Right hindlimb (tissue), 1 donor: Measurements from ENCODE around the gene TMEM167A.
A peak's percentile ranks its signal among the peaks of the same experiment; 100 is the strongest.
"Not testable (repeated sequence)": the region's sequence is repeated elsewhere in the genome, so short reads cannot be mapped to it uniquely, and the experiment has no call there.

Experiments used
- DNase-seq: peaks from one replicate; pipeline ENCODE4 v3.0.0-alpha.2; 2018

Gene TMEM167A

DNA sequence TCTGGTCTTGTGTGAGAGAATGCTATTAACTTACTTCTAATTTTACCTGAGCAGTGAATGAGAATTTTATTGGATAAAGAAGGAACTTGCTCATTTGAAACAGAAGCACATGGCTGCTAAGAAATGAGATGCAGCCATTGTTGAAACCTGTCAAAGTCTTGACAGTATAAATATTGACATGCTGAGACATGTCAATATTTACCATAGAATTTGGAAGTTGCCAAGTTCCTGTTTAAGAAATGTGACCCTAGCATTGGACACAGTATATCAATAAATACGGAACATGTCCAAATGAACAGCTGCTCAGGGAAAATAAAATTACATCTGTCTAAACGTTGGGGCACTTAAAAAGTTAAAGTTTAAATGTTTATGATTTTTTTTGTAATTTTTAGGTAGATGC, 7.9 kb upstream of the TMEM167A start:
- no peak for DNase-seq

DNA sequence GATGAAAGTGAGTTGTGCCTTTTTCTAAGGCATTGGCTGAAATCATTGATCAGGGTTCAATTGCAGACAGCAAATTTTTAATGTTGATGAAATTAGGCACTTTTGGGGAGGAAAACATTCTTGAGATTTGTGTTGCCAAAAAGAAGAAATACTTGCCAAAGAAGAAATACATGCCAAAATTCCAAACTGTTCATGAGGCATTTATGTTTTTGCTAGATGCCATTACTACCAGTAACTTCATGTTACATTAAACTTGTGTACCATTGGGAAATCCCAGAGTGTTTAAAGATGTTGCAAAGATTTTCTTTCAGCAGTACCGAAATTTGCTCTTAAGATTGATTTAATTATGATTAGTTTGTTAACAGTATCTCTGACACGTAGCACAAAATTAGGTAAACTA, 7.1 kb upstream of the TMEM167A start:
- no peak for DNase-seq

DNA sequence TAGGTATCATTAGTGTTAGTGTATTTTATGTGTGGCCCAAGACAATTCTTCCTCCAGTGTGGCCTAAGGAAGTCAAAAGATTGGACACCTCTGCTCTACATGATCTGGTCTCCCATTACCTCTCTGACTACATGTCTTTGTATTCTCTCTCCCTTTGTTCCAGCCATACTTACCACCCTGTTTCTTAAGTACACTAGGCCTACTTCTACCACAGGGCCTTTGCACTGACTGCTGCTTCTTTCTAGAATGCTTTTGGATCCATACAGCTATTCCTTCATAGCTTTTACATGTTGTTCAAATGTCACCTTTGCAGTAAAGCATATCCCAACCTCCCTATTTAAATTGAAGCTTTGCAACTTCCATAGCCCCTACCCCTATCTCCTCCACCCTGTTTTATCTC, 5.6 kb upstream of the TMEM167A start:
- no peak for DNase-seq

DNA sequence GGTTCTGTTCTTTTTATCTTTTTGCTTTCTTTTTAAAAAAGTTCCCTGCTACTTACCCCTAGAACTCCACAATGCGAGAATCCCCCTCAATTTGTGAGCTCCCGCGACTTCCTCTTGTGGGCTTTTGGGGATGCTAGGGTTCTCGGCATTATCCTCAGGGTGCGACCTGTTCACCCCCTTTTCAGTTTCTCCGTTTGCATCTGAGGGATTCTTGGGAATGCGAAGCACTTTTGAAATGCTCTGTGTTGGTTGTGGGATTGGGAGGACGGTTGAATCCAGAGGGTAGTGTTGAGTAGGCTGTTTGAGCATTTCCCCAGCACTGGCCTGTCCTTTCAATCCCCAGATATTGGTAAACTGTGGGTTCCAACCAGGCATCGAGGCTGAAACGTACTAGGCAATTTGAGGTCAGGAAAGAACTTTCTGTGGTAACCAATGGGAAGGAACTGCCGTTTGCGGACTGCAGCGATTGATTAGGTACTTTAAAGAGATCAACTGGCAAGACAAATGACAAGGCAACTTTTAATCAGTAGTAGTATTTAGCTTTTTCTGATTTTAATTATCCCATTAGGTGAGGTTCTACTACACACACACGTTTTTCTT, 568 bp upstream of the TMEM167A start:
- DNase-seq = no peak

DNA sequence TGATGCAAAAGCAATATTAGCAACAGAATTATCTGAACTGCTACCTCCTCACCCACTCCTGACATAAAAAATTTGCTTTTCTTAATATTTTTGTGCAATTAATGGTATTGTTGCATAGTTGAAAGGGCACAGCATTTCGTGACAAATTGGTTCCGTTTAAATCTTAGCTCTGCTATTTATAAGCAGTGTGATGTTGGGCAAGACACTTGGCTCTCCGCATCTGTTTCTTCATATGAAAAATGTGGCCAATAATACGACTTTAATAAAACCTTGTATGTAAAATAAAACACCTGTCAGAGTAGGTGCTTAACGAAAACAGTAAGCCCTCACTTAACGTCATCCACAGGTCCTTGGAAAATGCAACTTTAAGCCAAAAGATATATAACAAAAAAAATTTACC, 4.2 kb downstream of the TMEM167A start:
- DNase-seq = no peak

DNA sequence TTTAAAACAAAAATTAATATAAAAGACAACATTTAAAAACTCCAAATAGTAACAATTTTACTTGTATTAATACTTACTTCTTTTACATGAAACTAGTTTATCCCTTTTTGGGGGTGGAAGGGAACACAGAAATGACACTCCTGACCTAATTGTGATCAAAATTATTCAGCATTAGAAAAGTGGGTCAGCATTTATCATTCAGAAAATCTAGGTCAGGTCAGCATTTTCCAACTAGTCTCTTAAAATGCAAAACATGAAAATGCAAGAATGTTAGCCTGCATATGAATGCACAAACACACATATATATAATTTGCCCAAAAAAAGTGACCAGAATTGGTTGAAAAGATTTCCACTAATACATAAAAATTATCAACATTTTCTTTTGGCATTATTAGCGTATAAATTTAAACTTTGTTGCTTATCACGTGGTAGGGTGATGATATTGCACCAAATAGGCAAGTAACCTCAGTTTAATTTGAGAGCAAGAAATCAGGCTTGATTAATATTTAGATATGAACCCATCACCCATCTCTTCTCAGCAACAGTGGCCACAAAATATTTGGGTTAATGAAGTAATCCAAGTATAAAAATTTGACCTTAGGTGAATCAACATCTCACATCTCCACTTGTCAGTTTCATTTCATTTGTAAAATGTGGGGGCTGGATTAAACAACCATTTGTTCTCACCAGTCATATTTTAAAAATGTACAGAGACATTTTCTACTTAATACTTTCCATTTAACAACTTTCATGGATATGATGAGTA, 5.7 kb downstream of the TMEM167A start:
- no peak for DNase-seq

DNA sequence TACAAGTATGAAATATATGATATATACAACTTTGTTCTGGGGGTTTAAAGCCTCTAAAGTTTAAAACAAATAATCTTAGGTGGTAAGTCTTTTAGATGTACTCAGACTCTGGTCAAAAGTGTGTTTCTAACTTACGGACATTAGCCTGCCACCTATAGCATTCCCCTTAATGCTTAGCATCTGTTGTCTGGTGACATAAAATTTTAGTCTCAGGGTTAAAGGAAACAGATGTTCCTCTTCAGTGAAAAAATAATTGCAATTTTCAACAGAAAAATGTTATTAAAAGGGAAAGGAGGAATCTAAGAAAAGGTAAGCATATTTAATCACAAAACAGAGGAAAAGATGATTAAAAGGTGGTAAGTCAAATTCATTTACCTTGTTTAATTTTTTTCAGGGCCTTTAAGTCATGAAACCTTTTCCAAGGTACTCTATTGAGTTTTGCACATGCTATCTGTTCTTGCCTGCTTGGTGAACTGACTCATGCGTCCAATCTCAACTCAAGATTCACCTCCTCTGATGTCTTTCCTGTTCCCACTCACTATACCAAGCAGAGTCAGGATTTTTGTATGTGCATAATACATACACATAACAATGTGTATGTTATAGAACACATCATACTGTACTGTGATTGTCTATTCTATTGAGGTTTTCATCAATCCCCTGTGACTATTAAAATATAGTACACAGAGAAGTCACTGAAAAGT, 7.9 kb downstream of the TMEM167A start:
- no peak for DNase-seq

DNA sequence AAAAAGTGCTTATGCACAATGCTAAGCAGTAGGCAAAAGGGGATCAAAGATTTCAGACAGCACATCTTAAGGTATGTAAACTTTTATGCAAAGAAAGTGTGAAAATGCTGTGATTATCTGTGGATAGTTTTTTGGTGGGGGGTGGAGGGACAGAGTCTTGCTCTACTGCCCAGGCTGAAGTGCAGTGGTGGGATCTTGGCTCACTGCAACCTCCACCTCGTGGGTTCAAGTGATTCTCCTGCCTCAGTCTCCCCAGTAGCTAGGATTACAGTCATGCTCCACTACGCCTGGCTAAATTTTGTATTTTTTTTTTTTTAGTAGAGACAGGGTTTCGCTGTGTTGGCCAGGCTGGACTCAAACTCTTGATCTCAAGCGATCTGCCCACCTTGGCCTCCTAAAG, 9.8 kb downstream of the TMEM167A start:
- not testable (repeated sequence) for DNase-seq

DNA sequence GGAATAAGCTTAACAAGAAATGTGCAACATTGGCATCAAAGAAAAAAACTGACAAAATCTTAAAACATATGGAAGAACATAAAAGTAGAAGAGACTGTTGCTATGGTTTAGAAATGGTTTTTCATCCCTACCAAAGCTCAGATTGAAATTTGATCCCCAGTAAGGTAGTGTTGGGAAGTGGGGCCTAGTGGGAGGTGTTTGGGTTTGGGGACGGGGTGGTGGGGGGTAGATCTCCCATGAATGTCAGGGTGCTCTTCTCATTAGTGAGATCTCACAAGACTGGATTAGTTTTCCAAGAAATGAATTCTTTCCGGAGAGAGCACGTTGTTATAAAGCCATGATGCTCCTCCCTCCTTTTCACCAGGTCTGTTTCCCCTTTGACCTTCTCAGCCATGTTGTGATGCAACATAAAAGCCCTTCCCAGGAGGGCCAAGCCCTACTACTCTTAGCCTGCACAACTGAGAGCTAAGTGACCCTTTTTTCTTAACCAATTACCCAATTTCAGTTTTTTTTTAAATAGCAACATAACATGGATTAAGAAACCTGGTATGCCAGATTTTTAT, 10.6 kb downstream of the TMEM167A start:
- no peak for DNase-seq

DNA sequence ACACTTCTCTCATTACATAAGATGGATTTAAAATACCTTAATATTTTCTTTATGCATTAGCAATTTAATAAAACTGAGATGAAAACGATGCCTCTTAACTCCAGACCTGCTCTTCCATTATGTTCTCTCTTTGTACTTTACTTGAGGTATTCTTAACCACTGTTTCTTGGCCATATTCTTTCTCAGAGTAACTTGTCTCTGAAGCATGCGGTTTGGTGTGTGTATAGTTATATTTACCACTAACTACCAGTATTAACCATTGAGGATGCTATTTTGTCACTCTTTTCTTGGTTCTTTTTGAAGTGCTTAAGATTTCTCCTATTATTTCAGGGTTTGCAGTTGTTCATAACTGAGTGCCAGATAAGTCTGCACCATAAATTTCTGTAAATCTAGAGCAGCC, 17.9 kb downstream of the TMEM167A start:
- no peak for DNase-seq

DNA sequence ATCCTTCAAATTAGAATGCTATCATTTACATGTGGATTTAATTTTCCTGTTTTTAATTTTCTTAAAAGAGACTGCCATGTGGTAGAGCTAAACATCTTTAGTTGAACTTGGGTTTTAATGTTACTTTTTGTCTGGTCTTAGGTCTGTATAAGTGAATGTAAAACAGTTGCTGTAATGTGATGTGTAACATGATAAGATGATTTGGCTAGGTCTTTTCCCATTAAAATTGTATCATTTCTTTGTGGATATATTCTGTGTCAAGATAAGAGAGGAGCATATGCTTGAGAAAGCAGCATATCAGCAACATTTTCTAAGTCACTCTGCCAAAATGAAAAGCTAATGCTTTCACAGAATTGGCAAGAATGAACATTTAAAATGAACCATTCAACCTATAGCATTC, 18.5 kb downstream of the TMEM167A start:
- no peak for DNase-seq

DNA sequence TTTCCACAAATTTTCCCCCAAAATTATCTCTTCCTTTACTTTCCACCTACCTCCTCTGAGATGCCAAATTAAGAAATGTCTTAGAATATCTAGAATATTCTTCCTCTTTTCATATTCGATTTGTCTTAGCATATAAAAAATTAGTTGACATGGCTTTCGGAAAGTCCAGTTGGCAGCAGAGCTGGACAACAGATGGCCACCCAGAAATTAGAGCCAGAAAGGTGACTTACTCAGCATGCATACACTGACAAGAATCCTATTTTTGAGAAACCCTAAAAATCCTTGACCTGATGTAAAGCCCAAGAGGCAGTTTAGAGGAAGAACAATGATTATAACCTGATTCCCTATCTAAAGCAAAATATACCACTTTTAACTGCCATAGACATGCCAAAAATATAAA, 22.0 kb downstream of the TMEM167A start:
- no peak for DNase-seq

DNA sequence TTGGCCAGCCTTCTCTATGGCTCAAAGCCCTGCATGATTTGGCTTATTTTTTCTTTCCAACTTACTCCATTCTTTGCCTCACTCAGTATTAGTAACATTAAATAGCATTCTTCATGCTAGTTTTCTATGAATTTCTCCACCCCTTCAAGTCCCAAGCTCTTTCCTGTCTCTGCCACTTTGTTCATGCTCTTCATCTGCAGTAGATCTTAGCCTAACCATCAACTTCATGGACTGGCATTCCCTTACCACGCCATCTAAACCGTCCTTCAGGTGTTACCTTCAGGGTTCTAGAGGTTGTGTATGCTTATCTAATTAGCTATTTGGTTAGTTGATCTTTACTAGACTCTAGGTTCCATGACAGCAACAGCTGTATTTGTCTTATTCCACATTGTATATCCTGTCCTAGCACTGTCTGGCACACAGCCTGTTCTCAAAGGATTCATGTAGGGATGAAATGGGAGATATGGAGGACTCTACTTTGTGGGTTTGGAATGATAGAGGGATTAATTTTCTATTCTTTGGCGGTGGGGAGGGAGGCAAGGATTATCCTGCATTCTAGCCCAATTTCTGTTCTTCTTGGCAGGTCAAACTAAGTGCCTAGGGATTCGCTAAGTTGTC, 26.4 kb downstream of the TMEM167A start:
- no peak for DNase-seq

DNA sequence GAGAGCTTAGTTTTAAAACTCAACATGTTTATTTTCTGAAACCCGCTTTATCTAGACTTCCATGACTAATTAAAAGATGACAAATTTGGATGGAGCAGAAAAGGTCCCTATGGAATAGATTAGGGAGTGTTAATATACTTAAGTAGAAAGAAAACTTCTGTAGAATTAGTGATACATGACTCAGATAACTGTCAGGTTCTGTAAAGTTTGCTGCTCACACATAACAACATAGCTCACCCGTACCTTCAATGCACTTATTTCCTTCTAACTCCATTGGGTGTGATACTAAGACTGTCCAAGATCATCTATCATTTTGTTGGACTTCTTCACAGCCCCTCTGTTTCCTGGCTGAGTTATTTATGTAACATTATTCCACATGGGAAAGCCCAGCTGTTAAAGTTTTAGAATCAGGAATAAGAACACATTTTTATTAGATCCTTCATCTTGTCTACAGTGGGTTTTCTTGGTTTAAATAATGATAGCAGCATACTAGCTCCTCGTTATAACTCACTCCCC, 27.8 kb downstream of the TMEM167A start:
- no peak for DNase-seq

DNA sequence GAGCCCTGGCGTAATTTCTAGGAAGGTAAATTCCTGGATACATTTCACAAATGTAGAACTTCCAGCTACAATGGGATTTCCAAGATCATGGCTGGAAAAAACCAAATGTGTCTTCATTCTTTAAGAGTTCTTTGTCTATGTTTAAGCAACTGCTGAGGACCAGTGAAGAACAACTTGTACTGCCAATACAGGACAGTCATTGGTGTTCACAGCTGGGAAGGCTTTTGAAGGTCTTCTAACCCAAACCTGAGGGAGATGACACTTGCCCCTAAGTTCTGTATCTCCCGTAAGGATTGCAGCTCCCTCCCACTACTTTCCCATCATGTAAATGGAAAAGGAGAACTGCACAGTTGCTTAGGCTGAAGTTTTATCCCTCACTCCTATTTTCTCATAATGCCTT, 28.4 kb downstream of the TMEM167A start:
- no peak for DNase-seq

DNA sequence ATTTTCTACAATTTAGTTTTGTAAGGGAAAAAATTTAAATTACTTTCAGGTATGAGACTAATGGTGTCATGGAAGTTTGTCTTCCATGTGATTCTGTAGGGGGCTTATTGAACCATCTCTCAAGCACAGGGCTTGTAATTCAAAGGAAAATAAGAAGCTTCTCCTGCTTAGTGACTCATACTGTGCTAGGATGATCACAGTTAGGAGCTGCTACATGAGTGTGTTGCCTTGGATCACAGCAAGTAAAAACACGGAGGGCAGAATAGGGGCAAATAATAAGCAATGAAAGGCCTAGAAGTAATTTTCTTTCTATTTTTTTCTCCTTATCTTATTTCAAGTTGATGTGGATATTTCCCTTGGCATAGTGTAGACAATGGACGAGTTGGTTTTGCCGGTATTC, 28.9 kb downstream of the TMEM167A start:
- DNase-seq = no peak

DNA sequence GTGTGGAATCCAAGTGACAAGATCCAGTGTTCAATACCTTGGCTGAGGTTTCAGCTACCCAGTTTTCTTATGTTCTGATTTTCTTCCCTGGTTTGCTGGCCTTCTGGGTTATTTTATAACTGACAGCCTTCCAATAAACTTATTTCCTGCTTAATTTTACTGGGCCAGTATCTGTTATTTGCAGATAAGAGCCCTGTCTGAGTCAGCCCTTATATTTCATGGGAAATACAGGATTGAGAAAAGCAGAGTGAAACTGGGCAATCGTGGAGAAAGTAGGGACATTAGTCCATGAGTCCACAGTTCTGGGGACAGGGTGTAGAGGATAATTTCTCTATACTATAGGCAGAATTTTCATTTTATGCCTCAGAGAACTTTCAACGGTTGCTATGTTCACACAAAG, 32.3 kb downstream of the TMEM167A start:
- no peak for DNase-seq

DNA sequence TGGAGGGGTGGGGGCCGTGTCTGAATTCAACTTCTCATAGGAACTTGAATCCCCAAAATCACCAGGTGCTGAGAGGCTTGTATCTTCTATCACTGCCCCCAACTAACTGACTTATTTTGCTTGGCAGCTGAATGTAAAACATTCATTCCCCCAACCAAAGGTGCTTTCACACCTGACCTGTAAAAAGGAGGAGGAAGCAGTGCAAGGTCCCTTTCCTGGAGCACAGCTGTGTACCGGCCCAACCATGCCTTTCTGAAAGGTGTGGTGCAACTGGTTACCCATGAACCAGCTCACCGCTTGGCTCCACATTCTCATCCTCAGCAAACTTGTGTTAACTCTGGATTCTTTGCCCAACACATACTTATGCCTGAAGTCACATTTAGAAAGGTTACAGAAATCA, 34.7 kb downstream of the TMEM167A start:
- DNase-seq = no peak

DNA sequence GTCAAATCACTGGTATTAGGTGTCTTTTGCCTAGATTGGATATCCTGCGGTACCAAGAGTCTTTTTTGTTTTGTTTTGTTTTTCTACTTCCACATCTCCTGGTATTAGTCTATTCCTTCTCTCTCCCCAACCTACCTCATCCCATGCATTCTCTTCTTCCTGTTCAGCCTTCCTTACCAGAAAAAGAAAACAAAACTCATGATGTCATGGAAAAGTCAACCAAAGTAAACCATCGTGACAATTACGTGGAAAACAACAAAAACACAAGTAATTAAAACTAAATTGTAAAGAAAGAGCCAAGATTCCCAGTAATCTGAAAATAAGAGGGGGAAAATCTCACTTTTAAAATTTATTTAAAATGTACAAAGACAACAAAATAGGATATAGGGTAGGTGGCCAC, 38.3 kb downstream of the TMEM167A start:
- DNase-seq = no peak

DNA sequence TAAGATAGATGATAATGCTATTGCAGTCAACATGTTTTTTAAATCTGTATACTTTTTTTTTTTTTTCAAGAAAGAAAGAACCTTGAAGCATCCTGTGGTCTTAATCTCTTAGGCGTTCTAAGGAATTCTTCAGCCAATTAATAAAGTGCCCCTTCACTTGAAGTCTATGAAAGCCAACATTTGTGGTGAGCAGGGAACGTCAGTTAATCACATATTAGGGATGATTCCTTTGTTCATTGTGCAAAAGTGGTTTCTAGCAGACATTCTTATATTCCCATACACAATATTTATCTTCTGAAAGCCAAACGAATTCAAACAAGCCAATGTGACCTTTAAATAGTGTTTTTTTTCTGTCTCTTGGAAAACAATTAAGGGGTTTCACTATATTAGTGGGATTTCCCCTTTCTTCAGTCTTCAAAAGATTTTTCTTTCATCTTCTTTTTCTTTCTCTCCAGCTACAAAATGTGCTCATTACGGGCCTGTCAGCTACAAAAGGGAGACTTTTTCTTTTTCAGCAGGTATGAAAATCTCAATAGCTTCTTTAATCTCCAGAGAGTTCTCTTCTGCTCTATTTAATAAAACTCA, 40.1 kb downstream of the TMEM167A start:
- no peak for DNase-seq

DNA sequence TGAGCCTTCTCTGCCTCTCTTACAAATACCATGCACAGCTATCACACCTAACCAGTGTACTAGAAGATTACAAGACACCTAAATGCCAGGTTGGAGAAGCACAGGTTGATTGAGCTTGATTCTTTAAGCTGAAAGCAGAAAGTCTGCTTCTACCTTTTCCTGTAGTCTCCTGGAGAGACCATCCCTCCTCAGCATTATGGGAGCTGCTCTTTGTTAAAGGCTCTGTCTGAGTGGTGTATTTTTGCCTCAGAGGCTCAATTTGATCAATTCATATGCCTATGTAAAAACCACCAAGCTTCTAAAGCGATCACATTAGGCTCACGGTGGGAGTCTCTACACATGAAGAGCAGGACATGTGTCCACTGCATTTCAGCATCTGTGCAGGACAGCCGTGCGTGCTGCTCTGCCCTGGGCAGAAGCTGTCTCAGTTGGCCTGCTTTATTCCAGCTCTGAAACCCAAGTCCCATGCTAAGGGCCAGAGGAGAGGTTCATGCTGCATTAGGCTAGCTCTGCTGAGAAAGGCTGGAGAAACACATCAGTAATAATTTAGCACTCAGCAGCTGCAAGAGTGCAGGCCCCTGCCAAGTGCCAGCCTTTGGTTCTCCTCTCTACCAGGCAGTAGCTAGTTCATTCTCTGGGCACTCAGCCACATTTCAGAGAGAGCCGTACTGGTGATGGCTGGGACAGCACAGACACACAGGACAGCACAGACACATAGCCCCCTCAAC, 41.7 kb downstream of the TMEM167A start:
- DNase-seq = peak; percentile 90

DNA sequence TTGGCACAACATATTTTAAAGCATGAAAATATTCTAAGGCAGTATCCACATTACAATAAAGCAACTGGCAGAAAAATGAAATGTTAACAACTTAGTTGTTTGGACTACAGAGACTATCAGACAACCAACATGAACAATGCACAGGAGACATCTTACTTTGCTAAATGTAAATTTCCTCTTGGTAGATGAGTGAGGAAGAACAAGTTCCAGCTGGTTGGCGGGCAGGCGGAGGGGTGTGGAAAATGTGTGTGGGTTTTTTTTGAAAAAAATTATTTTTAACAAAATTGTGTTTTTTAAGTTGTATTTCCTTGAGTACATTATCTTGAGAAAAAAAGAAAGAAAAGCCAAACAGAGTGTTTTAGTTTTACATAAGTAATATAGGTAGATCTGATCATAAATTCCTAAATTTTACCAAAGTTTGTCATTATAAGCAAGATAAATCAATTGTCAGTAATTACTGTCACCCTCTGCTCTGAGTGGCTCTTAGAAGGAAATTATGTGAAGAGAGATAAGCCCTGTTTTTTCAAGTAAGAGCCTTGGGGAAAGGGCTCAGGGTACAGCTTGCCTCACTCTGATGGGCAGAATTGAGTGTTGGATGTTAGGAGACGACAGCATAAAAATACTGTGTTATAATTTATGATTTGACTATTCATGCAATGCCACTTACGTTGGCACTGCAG, 42.5 kb downstream of the TMEM167A start:
- no peak for DNase-seq
